Measurements from ENCODE around the gene MED4. TPM values are rescaled to one million over a fixed set of nuclear protein-coding genes. Genes with fewer than 3 reads are reported as not detected.
A peak's percentile ranks its signal among the peaks of the same experiment; 100 is the strongest.

Gene MED4
- total RNA-seq, 3 donors from 2014 or later (not counting 1 experiment from before 2014, with no cell fraction given): 58.2 to 59.3 (median 58.4) TPM

GRCh38 chr13:48037346-48038173 is 57.3 kb downstream of the MED4 start, which contains the start of gene NUDT15:
Gene NUDT15 (plus strand): TSS chr13:48037726. CDS start chr13:48037747, 21 bp downstream.
- peak within 1 kb of the TSS; percentile 97 to 99 for H3K27ac Mint-ChIP-seq
- no peaks in the 10 kb centered on the region for H3K9me3 Mint-ChIP-seq
- under 1% methylated on average over 82 of the region's 82 CpGs for WGBS (ENCODE audit: insufficient coverage)
- DNase-seq (peak; percentile 90 to 100), ATAC-seq (peak; percentile 92 to 99 (median 92))
- TF ChIP-seq CTCF (IDR thresholded peaks at IDR 0.05): peak; percentile 99
- peaks cover 21% of the 10 kb centered on the region in 2 donors for H3K4me1 Mint-ChIP-seq
- Histone ChIP-seq H3K36me3 (ENCODE audit: control insufficient read depth, insufficient read depth, low read length) (peaks cover 4% of the 10 kb centered on the region), H3K9me3 (ENCODE audit: control insufficient read depth, insufficient read depth, low read length) (peaks cover 1% of the 10 kb centered on the region), H3K27ac (ENCODE audit: low read length) (peak within 1 kb of the TSS; percentile 94), H3K4me1 (ENCODE audit: control insufficient read depth, insufficient read depth, low read length) (peaks cover 13% of the 10 kb centered on the region), H3K4me3 (ENCODE audit: low read length) (peak within 1 kb of the TSS; percentile 56), H3K27me3 (ENCODE audit: control insufficient read depth, insufficient read depth, low read length) (no peaks in the 10 kb centered on the region)
- H3K36me3 Mint-ChIP-seq: no peaks in the 10 kb centered on the region
- H3K27me3 Mint-ChIP-seq (ENCODE audit: low read depth in 2 of 2): no peaks in the 10 kb centered on the region
- peak within 1 kb of the TSS; percentile 90 for H3K4me3 Mint-ChIP-seq
- intact Hi-C loops (cut with micrococcal nuclease): loop anchor here (2.0 to 5.0 kb wide), 3 partner anchors 37 to 265 kb away; partner anchors contain the start of genes MED4, RB1 and SUCLA2

- DNase-seq: no peak
- H3K27me3 Mint-ChIP-seq (ENCODE audit: low read depth in 2 of 2): no peaks in the 10 kb centered on the region
- Histone ChIP-seq H3K4me3 (ENCODE audit: low read length) (no peak overlapping the region), H3K27me3 (ENCODE audit: control insufficient read depth, insufficient read depth, low read length) (no peaks in the 10 kb centered on the region), H3K4me1 (ENCODE audit: control insufficient read depth, insufficient read depth, low read length) (no peaks in the 10 kb centered on the region), H3K36me3 (ENCODE audit: control insufficient read depth, insufficient read depth, low read length) (no peaks in the 10 kb centered on the region), H3K9me3 (ENCODE audit: control insufficient read depth, insufficient read depth, low read length) (peaks cover 11% of the 10 kb centered on the region), H3K27ac (ENCODE audit: low read length) (no peak overlapping the region)
- ATAC-seq: no peak
- no peak overlapping the region for H3K4me3 Mint-ChIP-seq
- H3K4me1 Mint-ChIP-seq: no peaks in the 10 kb centered on the region
- no peak overlapping the region for H3K27ac Mint-ChIP-seq
- intact Hi-C loops (cut with micrococcal nuclease): no loop called here
- no peak for TF ChIP-seq CTCF (IDR thresholded peaks at IDR 0.05)
- H3K9me3 Mint-ChIP-seq: no peaks in the 10 kb centered on the region
- 86% methylated on average over 2 of the region's 2 CpGs for WGBS (ENCODE audit: insufficient coverage)
- peaks cover 17% of the 10 kb centered on the region for H3K36me3 Mint-ChIP-seq
Measured at GRCh38 chr13:48029859-48030258, 65.0 kb downstream of the MED4 start.

- H3K9me3 ChIP-seq (ENCODE audit: control insufficient read depth, insufficient read depth, low read length): peaks cover 11% of the 10 kb centered on the region
- intact Hi-C loops (cut with micrococcal nuclease): no loop called here
- ATAC-seq (no peak), DNase-seq (no peak)
- Mint-ChIP-seq H3K4me3 (no peak overlapping the region), H3K36me3 (peaks cover 17% of the 10 kb centered on the region), H3K27ac (no peak overlapping the region), H3K27me3 (ENCODE audit: low read depth in 2 of 2) (no peaks in the 10 kb centered on the region), H3K4me1 (no peaks in the 10 kb centered on the region), H3K9me3 (no peaks in the 10 kb centered on the region)
- no peaks in the 10 kb centered on the region for H3K4me1 ChIP-seq (ENCODE audit: control insufficient read depth, insufficient read depth, low read length)
- H3K27me3 ChIP-seq (ENCODE audit: control insufficient read depth, insufficient read depth, low read length): no peaks in the 10 kb centered on the region
- H3K27ac ChIP-seq (ENCODE audit: low read length): no peak overlapping the region
- no peak overlapping the region for H3K4me3 ChIP-seq (ENCODE audit: low read length)
- no peak for TF ChIP-seq CTCF (IDR thresholded peaks at IDR 0.05)
- no peaks in the 10 kb centered on the region for H3K36me3 ChIP-seq (ENCODE audit: control insufficient read depth, insufficient read depth, low read length)
Measured at GRCh38 chr13:48028066-48028465, 66.8 kb downstream of the MED4 start.

Other genes with a start within 250 kb of the MED4 start
- gene SUCLA2, start 93.8 kb downstream of the MED4 start, total RNA-seq: 10 to 100 TPM; 28.4 to 34.3 (median 31.0) TPM
- gene NUDT15, start 57.4 kb downstream of the MED4 start, total RNA-seq: 1 to 10 TPM; 6.4 to 7.5 (median 6.5) TPM
- gene ITM2B, start 138.1 kb upstream of the MED4 start, total RNA-seq: 100 to 1,000 TPM; 305 to 387 (median 309) TPM
- 10 to 100 TPM; 25.5 to 28.3 (median 26.9) TPM for gene RB1, start 208.6 kb upstream of the MED4 start, total RNA-seq

All from natural killer cell (primary cell).